OCI-LY1 (cell line): ENCODE results near the gene NDUFS7.
A peak's percentile ranks its signal among the peaks of the same experiment; 100 is the strongest.

Experiments
- H2AFZ ChIP-seq: fragments of 200-600 bp; sonication (generic), shearing (Covaris generic); 2 replicates; pipeline ENCODE4 v1.6.0; 2014; ENCODE audit warnings: antibody characterized with exemption, mild to moderate bottlenecking, low read length
- H3F3A ChIP-seq: fragments of 200-600 bp; sonication (generic), shearing (Covaris generic); 2 replicates; pipeline ENCODE4 v1.6.0; 2014; ENCODE audit warnings: mild to moderate bottlenecking, antibody characterized with exemption, low read length, moderate library complexity; ENCODE audit not compliant: insufficient read depth
- H3K27ac ChIP-seq: fragments of 200-600 bp; sonication (generic); 2 replicates; pipeline ENCODE4 v1.5.1; 2014; ENCODE audit warnings: low read length, mixed run types, mild to moderate bottlenecking, low read depth; ENCODE audit not compliant: poor library complexity, severe bottlenecking
- H3K27me3 ChIP-seq: fragments of 200-600 bp; sonication (generic); 2 replicates; pipeline ENCODE4 v1.6.0; 2014; ENCODE audit warnings: antibody characterized with exemption, mild to moderate bottlenecking, low read length, moderate library complexity; ENCODE audit not compliant: insufficient read depth
- H3K36me3 ChIP-seq: fragments of 200-600 bp; sonication (generic); 2 replicates; pipeline ENCODE4 v1.6.1; 2014; ENCODE audit warnings: mild to moderate bottlenecking, antibody characterized with exemption, low read length, moderate library complexity, mixed read lengths; ENCODE audit not compliant: insufficient read depth
- H3K4me1 ChIP-seq: fragments of 200-600 bp; sonication (generic); 2 replicates; pipeline ENCODE4 v1.5.1; 2014; ENCODE audit warnings: mild to moderate bottlenecking, low read length, moderate library complexity; ENCODE audit not compliant: insufficient read depth, severe bottlenecking
- H3K4me2 ChIP-seq: fragments of 200-600 bp; sonication (generic), shearing (Covaris generic); 2 replicates; pipeline ENCODE4 v1.6.1; 2014; ENCODE audit warnings: low read length
- H3K4me3 ChIP-seq: fragments of 200-600 bp; sonication (generic); 2 replicates; pipeline ENCODE4 v1.5.1; 2014; ENCODE audit warnings: low read length, low read depth, mild to moderate bottlenecking, mixed read lengths; ENCODE audit not compliant: poor library complexity, severe bottlenecking
- H3K79me2 ChIP-seq: fragments of 200-600 bp; shearing (Covaris generic); 2 replicates; pipeline ENCODE4 v1.6.1; 2016; ENCODE audit warnings: mixed run types, low read length, mixed read lengths; ENCODE audit not compliant: insufficient read depth
- H3K9ac ChIP-seq: fragments of 200-600 bp; sonication (generic), shearing (Covaris generic); 2 replicates; pipeline ENCODE4 v1.6.1; 2014; ENCODE audit warnings: mild to moderate bottlenecking, low read length, mixed read lengths
- H3K9me2 ChIP-seq: fragments of 200-600 bp; sonication (generic), shearing (Covaris generic); 2 replicates; pipeline ENCODE4 v1.6.1; 2014; ENCODE audit warnings: low read depth, mild to moderate bottlenecking, low read length, mixed read lengths
- H3K9me3 ChIP-seq: fragments of 200-600 bp; shearing (Covaris generic); 2 replicates; pipeline ENCODE4 v1.6.1; 2014; ENCODE audit warnings: low read length, mixed read lengths
- H4K20me1 ChIP-seq: fragments of 200-600 bp; sonication (generic), shearing (Covaris generic); 2 replicates; pipeline ENCODE4 v1.6.0; 2016; ENCODE audit warnings: mild to moderate bottlenecking, low read length; ENCODE audit not compliant: insufficient read depth
- EZH2 ChIP-seq: fragments of 200-600 bp; sonication (generic), shearing (Covaris generic); IDR thresholded peaks from 2 replicates; pipeline ENCODE4 v1.8.0; 2017; ENCODE audit warnings: borderline replicate concordance, mixed run types, mild to moderate bottlenecking, antibody characterized with exemption, low read length, moderate library complexity, mixed read lengths
- TF ChIP-seq, protein P1 (sequence below): fragments of 200-600 bp; sonication (generic), shearing (Covaris generic); IDR thresholded peaks from 2 replicates; pipeline ENCODE4 v1.5.1; 2017; ENCODE audit warnings: mild to moderate bottlenecking, antibody characterized with exemption, low read length, moderate library complexity, mixed read lengths

Gene NDUFS7

DNA sequence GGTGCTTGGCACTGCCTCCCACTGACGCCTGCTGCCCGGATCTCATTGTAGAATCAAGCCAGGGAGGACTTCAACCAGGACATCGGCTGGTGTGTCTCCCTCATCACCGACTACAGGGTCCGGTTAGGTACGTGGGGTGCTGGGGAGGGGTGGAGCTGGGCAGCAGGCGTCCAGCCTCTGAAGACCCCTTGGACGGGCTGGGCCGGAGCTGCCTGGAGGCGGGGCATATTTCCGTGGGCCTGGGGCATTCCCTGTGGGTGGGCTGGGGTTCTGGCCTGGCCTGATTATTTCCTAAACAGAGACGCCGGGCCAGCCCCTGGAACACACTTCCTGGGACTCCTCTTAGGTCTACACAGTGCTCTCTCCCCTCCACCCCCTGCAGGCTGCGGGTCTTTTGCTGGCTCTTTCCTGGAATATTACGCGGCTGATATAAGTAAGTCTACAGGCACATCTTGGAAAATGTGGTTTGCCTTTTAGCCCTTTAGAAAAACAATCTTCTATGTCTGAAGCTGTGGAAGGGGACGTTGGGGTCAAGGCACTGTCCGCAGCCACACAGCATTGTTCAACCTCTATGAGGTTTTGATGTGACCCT is 14.4 kb upstream of the NDUFS7 start:
- TF ChIP-seq, protein P1, sequence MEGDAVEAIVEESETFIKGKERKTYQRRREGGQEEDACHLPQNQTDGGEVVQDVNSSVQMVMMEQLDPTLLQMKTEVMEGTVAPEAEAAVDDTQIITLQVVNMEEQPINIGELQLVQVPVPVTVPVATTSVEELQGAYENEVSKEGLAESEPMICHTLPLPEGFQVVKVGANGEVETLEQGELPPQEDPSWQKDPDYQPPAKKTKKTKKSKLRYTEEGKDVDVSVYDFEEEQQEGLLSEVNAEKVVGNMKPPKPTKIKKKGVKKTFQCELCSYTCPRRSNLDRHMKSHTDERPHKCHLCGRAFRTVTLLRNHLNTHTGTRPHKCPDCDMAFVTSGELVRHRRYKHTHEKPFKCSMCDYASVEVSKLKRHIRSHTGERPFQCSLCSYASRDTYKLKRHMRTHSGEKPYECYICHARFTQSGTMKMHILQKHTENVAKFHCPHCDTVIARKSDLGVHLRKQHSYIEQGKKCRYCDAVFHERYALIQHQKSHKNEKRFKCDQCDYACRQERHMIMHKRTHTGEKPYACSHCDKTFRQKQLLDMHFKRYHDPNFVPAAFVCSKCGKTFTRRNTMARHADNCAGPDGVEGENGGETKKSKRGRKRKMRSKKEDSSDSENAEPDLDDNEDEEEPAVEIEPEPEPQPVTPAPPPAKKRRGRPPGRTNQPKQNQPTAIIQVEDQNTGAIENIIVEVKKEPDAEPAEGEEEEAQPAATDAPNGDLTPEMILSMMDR = no peak
- no peak for TF ChIP-seq EZH2
- Histone ChIP-seq H3K4me3 (no peak overlapping the region), H3K9me2 (no peaks in the 10 kb centered on the region), H4K20me1 (no peaks in the 10 kb centered on the region), H3K27me3 (no peaks in the 10 kb centered on the region), H3K36me3 (peaks cover 80% of the 10 kb centered on the region), H3K4me1 (peaks cover 10% of the 10 kb centered on the region), H3K4me2 (no peak overlapping the region), H3K27ac (no peak overlapping the region), H3F3A (no peaks in the 10 kb centered on the region; the same call in 1 of the 2 replicates), H3K79me2 (no peaks in the 10 kb centered on the region), H3K9me3 (no peaks in the 10 kb centered on the region), H3K9ac (no peak overlapping the region), H2AFZ (no peak overlapping the region)

DNA sequence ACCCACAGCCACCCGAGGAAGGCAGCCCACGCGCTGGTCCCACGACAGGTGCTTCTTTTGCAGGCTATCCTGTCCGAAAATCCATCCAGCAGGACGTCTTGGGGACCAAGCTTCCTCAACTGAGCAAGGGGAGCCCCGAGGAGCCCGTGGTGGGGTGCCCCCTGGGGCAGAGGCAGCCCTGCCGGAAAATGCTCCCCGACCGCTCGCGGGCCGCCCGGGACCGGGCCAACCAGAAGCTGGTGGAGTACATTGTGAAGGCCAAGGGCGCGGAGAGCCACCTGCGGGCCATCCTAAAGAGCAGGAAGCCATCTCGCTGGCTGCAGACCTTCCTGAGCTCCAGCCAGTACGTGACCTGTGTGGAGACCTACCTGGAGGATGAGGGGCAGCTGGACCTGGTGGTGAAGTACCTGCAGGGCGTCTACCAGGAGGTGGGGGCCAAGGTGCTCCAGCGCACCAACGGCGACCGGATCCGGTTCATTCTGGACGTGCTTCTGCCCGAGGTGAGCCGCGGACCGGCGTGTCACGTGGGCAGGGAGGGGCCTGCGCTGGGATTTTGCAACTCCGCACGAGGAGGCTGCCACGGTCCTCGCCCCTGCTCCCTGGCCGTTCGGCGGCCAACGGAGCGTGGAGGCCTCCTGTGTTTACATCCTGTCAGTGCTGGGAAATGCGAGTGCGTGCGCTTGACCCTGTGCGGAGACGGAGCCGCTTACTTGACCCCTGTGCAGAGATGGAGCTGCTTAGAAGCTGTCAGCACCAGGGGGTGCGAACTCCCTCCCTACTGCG is 12.9 kb upstream of the NDUFS7 start:
- H3K9ac ChIP-seq = no peak overlapping the region
- H3K27me3 ChIP-seq = no peaks in the 10 kb centered on the region
- no peak overlapping the region for H3K4me2 ChIP-seq
- H3K27ac ChIP-seq = peak overlapping the region; percentile 5
- no peaks in the 10 kb centered on the region; the same call in 1 of the 2 replicates for H3F3A ChIP-seq
- H3K4me3 ChIP-seq = no peak overlapping the region
- no peaks in the 10 kb centered on the region for H3K79me2 ChIP-seq
- no peaks in the 10 kb centered on the region for H4K20me1 ChIP-seq
- no peaks in the 10 kb centered on the region for H3K9me2 ChIP-seq
- peaks cover 76% of the 10 kb centered on the region for H3K36me3 ChIP-seq
- TF ChIP-seq, protein P1 = no peak
- no peak for TF ChIP-seq EZH2
- H3K9me3 ChIP-seq = no peaks in the 10 kb centered on the region
- H2AFZ ChIP-seq = no peak overlapping the region
- H3K4me1 ChIP-seq = peaks cover 10% of the 10 kb centered on the region

DNA sequence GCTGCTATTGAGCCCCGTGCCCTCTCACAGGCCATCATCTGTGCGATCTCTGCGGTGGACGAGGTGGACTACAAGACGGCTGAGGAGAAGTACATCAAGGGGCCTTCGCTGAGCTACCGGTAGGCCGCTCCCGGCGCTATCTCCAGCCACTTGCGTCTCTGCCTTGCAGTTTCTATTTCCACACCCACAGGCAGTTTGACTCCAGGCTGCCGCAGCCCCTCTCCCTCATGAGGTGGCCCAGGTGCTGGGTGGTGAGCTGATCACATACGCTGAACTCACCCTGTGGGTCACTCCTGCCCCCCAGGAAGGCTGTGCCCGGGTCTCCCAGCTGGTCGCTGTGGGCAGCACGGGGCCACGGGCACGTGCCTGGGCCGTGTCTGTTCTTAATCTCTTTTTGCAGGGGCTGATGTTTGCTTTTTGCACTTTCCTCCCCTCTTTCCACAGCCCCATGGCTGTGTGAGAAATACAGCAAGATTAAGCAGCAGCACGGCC is 10.6 kb upstream of the NDUFS7 start:
- no peaks in the 10 kb centered on the region for H3K79me2 ChIP-seq
- H3K27me3 ChIP-seq = no peaks in the 10 kb centered on the region
- no peaks in the 10 kb centered on the region for H3K9me3 ChIP-seq
- peaks cover 70% of the 10 kb centered on the region for H3K36me3 ChIP-seq
- H3K27ac ChIP-seq = no peak overlapping the region
- H3K9ac ChIP-seq = no peak overlapping the region
- no peaks in the 10 kb centered on the region for H4K20me1 ChIP-seq
- TF ChIP-seq, protein P1 = no peak
- TF ChIP-seq EZH2 = no peak
- H3K4me1 ChIP-seq = peaks cover 10% of the 10 kb centered on the region
- no peak overlapping the region for H3K4me3 ChIP-seq
- H3K9me2 ChIP-seq = no peaks in the 10 kb centered on the region
- no peak overlapping the region for H2AFZ ChIP-seq
- no peaks in the 10 kb centered on the region; the same call in 1 of the 2 replicates for H3F3A ChIP-seq
- no peak overlapping the region for H3K4me2 ChIP-seq
